GM20431 (cell line): ENCODE measurements around the gene ST6GALNAC3.

Experiments used
- in situ Hi-C: fragments of 300-500 bp; cut with MseI, MboI; formaldehyde crosslinking; loops from one replicate; pipeline ENCODE4 v1.15.0; 2020; ENCODE audit warnings: low sequenced_read_pairs; ENCODE audit not compliant: unreplicated experiment

ST6GALNAC3 gene

DNA sequence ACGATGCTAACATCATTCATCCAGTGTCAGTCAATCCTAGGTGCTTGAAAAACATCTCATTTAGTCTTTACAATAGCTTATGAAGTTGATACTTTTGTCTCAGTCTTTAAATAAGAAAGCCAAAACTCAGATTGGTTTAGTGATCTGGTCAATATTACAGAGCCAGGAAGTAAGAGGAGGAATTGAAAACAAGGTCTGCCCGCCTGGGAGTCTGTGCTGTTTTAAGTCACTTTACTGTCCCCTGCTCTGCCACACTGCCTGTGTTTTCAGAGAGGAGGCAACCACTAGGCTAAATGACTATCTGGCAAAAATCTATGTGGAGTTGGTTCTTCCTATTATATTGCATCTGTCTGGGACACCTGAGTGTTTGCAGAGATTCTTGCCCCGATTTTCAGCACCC is 62.3 kb downstream of the ST6GALNAC3 start:
- in situ Hi-C loops, result no loop called here

DNA sequence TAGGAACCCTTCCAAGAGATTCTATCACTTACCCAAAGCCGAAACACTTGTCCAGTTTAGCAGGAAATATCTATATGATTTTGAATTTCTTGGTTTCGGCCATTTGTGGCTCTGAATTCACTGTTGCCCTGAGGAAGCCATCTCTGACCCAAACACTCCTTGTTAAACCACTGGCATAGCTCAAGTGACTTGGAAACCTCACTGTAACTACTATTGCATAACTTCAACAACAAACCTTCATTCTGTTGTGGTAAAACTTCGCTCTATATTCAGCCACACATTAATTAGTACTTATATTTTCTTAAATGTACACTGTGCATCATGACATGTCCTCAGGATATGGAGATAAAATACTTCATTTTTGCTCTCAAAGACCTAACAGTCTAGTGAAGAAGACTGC is 63.2 kb downstream of the ST6GALNAC3 start:
- in situ Hi-C loops, result no loop called here

DNA sequence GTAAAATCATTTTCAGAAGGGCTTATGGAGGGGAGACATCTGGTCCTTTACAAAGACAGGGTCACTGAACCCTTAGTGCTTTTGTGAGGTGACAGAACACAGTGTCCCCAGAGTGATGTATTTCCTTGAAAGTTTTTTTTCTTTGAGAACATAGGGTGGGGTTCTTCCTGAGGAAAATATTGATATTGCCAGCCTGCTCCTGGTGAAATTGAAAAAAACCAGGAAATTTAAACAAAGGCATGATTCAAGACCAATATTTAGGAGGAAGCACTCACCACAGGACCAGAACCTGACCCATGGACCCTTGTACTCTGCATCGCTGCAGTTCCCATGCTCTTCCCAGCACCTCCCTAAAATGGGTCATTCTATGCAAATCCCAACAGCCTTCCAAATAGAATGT is 63.7 kb downstream of the ST6GALNAC3 start:
- in situ Hi-C loops, result no loop called here

DNA sequence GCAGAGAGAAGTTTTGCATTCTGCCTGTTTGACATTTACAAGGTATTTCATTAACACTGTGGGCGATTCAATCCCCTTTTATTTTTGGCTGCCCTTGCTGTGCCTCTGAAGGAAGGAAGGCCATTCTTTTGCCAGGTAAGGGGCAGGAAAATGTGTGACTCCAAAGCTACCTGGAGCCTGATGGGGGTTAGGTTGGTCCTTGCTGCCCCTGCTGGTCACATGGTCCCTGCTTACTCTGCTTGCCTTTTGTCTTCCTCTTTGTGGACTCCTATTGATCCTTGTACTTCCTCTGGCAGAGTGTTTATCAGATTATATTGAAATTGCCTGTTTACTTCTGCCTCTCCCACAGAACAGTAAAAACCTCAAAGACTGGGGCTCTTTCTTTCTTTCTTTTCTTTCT is 65.7 kb downstream of the ST6GALNAC3 start:
- in situ Hi-C loops, result no loop called here

DNA sequence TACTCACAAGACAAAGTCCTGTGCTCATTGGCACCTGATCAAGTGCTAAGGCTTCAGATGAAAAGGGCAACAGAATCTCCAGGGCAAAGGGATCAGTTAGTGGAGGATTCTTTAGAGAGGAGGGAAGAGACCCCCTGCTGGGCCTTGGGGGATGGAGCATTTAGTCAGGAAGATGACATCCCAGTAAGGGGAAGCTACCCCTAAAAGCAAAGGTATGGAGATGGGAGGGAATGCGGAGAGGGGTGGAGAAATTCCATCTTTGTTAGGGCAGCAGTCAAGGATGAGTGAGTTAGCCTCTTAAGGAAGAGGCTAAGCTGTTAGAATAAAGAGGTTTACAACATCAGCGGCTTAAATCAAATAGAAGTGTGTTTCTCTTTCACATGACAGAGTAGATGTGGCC is 67.4 kb downstream of the ST6GALNAC3 start:
- in situ Hi-C loops, result no loop called here

DNA sequence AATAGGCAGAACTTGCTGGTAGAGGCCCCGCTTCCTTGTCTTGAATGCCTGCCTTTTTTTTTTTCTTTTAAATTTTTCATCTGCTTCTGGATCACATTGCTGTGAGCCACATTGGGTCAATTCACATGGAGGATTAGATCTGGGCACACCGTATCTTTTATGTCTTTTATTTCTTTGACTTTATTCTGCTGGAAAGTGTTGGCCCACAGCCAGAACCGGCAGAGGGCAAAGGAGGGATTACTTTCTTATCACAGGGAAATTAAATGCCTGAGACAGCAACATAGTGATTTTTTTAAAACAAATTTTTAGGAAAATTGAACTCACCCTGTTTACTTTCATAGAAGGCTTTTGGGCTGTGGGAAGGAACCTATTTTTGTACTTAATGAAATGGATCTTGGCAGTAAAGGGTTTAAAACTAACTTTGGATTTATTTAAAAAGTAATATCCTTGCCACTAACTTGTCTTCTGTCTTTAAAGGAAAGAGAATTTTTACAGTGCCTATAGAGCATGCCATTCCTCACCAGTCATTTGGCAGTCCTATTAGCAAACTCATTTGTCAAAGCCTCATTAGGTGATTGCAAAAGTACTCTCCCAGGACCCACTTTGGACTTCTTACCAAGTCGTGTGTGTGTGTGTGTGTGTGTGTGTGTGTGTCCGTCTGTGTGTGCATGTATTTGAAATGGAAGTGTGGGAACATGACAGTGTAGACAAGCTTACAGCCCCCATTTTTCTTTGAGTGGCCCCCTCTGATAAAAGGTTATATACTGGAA is 68.4 kb downstream of the ST6GALNAC3 start:
- in situ Hi-C loops, result no loop called here

DNA sequence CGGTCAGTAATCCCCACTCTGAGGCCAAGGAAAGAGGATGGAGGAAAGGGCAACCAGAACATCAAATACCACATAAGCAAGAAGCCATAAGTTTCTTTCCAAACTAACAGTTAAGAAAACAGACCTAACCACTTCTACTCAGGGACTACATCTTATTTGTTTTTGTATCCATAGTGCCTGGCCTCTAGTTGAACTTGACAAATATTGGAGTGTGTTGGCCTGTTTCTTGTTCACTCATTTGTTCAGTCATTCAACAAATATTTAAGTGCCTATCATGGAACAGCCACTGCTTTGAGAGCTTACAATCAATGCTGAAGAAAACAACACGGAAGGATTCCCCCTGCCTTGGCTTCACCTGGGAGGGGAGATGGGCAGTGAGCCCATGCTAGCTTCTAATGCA is 69.7 kb downstream of the ST6GALNAC3 start:
- in situ Hi-C loops, result no loop called here

DNA sequence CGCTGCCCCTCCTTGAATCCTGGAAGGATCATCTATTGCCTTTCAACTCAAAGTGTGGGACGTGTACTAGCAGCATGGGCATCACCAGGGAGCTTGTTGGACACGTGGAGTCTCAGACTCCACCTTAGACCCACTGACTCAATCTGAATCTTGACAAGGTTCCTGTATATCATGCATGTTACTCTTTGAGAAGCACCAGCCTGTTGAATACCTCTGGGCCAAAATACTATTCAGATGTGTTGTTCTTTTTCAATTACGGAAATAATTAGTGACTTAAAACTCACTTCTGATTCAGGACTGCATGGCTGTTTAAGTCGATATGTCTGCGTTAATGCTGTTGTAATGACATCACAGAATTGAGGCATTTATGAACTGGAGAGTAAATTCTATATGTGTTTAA is 70.8 kb downstream of the ST6GALNAC3 start:
- in situ Hi-C loops, result no loop called here

DNA sequence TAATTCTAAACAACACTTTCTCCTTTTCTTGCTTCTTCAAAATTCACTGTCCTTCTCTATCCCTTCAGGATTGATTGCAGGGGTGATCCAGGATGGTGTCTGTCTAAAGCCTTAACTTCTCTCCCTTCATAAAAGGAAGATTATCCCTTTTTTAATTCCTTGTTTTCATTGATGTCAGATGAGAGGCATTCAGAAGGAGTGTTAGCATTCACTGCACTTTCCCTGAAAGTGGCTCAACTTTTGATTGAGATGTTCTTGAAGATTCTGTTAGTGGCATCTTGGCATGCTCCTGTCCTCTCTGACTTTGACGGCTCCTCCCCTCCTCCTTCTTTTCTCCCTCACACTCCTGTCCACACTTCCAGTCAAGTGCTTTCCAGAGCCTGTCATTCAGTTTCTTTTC is 71.6 kb downstream of the ST6GALNAC3 start:
- in situ Hi-C loops, result no loop called here

DNA sequence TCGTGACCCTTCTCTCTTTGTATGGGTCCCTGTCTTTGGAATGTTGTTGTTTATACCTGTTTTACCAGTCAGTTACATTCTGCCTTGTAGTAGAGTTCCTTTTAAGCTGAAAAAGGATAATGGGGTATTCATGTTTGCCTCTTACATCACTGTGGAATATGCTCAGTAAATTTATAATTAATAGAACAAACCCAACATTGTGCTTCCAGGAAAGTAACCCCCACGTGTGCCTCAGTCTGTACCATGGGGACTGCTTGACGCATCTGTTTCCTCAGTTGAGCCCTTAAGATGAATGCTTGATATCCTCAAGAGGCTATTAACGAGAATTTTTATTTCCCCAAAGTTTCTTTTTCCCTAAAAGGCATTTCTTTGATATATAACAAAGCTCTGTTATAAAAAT is 73.4 kb downstream of the ST6GALNAC3 start:
- in situ Hi-C loops, result no loop called here

DNA sequence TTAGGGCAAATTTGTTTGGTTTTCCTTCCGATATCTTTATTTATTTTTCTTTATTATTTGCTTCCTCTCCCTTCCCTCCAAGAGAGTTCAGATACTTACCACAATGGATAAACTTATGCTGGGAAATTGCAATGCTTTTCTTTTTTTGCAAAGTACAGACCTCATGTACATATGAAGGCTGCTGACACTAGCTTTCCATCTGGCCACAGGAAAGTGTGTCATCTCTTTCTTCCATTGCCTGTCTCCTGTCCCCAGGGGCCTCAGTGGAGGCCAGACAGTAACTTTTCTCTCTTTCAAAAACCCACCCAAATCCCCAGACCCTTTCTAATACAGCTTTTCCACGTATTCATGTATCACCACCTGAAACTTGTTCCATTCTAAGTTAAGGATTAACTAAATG is 73.9 kb downstream of the ST6GALNAC3 start:
- in situ Hi-C loops, result no loop called here

DNA sequence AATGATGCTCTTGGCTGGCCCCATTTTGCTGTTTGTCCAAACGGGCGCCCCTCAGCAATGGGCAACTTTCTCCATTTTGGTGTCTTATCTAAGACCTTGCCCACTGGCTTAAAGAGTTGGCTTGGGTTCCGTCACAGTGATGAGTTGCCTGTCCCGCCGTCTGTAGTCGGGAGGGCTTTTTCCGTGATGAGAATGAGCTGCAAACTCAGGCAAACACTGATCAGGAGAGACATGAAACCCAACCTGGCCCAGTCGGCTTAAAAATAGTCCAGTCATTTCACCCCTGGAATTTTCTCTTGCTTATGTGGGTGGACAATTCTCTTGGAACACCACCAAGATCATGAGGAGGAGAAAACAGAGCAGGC is 79.3 kb downstream of the ST6GALNAC3 start:
- in situ Hi-C loops, result no loop called here

DNA sequence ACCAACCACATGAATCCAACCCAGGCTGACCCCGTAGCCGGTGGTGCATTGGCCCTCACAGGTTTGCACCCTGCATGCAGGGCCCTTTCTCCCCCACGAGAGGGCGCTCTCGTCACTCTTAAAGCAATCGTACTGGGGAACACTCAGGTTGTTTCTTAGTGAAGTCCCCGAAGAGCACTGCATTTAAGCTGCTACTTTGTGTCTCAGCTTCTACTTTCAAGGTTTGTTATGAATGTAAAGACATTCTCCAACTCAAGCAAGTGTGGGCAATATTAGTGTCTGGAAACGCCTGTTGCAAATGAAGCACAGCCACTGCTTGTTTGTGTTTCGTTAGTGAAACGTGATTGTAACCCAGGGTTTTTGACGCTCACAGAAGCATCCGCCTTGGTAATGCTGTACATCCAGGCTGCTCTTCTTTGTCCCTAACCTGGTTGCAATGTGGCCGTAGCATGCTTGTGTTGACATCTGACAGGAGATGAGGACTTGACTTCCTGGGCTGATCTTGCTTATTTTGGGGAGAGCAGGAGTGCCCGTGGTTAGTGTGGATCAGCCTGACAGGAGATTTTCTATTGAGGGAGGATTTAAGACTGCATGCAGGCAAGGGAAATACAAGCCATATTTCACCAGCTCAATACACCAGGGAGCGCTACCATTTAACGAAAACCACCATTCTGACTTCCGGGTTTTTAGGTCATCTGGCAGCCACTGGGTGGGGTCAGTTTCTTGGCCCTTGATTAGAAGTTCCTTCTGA is 79.8 kb downstream of the ST6GALNAC3 start:
- in situ Hi-C loops, result no loop called here

DNA sequence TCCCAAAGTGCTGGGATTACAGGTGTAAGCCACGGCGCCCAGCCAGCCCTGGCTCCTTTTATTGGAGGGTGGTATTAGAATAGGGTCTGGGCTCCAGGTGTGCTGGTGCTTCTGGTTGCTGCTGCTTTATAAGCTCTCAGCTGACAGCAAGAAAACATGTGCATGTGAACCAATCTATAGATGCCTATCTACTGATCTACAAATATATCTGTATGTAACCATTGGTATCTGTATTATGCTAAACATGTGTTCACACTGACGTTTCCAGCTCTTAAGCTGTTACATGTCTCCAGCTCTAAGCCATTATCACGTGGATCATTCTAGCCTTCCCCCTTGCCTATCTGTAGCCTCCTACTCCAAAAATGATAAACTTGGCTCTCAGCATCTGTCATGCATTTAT is 82.4 kb downstream of the ST6GALNAC3 start:
- in situ Hi-C loops, result no loop called here

DNA sequence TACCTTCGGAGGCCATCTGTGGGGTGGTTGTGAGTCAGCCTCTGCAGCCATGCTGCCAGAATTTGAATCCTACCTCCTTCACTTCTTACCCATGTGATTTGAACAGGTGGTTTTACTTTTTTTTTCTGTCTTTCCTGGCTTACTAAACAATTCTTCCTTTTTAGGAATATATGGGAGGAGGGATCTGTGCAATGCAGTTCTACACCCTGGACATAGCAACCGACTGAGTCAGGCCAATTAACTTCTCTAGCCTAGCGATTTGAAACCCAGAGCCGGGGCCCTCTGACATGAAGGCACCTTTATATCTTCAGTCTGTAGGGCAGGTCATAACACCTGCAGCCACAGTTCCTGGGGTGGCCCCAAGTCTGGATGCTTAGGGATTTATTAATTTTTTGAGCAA is 83.6 kb downstream of the ST6GALNAC3 start:
- in situ Hi-C loops, result no loop called here

DNA sequence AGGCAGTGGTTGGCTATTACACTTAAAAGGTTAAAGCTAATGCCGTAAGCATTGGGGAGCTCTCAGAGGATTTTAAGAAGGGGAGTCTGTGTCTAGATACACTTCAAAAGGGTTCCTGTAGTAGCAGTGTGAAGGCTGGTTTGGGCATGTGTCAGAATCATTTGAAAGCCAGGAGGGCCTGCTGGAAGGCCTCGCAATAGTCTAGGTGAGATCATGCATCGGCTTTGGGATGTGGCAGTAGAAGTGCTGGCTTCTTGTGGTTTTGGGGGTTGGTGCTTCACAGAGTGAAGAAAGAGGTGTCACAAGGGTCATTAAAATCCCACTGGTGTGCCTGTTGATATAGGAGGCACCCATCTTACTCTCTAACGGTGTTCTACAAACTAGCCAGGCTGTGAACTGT is 85.7 kb downstream of the ST6GALNAC3 start:
- in situ Hi-C loops, result no loop called here

DNA sequence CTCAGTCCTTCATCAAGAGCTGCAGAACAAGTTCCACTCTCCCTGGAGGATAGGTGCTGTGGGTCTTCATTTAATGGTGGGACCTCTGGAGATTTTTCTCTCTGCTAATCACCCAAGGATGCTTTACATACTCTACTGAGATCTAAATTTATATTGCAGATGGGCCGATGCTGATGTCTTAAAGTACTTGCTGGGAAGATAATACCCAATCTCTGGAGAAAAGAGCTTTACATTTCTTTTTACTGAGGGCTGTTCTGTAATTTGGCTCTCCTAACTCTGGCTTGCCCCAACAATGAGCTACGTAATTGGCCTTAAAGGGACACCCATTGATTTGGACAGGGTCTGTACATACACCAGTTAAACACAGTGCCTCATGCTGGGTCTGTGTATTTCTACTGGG is 86.9 kb downstream of the ST6GALNAC3 start:
- in situ Hi-C loops, result no loop called here

DNA sequence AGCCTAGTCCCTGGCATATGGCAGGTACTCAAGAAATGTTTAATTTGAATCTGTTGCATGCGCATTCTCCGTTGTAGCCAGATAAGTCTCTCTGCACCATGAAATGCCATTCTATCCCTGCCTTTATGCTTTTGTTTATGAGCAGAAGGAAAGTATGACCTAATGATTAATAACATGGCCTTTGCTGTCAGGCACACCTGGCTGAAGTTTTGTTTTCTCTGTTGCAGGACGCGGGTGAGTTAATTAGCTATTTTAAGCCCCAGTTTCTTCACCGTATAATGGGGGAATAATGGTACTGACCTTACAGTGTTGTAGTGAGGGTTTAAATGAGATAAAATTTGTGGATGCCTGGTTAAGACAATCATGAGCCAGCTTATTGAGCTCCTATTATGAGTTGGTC is 87.7 kb downstream of the ST6GALNAC3 start:
- in situ Hi-C loops, result no loop called here

DNA sequence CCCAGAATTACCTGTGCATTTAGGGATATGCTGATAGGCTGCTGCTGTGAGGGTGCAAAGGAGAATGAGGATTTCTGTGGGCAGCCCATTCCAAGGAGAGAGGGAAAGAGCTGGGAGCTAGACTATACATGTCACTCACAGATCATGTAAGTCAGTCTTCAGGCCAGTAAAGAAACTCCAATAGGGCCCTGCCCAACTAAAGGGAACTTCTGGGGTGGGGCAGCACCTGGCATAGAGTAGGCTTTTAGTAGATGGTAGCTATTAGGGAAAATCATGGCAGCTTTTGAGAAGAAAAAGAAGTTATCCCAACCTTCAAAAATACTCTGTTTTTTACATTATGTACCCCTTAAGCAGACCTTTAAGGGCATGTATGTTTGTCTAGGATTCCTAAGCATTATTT is 89.6 kb downstream of the ST6GALNAC3 start:
- in situ Hi-C loops, result no loop called here

DNA sequence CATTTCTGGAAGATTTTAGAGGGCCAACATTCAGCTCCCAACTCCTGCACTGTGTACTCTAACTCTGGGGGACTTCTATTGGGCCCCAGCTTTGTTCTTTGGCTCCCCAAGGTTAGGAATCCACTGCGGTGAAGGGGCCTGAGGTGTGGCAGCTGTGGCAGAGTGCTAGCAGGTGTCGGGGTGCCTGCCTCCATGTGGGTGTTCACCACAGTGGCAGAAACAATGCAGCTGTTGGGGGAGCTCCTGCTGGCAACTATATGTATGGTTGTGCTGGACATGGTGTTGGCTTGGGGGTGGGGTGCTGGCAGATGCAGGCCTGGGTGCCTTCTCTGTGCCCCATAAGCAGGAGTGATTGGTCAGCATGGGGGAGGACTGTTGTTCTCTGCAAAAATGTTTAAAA is 95.5 kb downstream of the ST6GALNAC3 start:
- in situ Hi-C loops, result no loop called here

DNA sequence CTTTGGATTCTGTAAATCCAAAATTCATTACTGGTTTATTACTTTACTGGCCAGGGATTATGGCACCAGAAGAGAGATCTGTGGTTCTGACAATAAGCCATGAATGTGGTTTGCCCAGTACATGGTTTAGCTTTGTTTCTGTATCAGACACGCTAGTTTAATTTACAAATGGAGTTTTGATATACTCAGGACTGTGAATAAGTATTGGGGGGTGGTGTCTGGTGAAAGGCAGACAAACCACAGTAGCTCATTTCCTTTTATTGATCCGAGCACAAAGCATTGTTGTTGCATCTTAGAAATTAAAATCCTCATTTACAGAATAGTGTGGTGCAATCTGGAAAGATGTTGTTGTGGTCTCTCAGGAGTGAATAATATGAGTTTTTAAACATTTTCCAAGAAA is 96.0 kb downstream of the ST6GALNAC3 start:
- in situ Hi-C loops, result no loop called here

DNA sequence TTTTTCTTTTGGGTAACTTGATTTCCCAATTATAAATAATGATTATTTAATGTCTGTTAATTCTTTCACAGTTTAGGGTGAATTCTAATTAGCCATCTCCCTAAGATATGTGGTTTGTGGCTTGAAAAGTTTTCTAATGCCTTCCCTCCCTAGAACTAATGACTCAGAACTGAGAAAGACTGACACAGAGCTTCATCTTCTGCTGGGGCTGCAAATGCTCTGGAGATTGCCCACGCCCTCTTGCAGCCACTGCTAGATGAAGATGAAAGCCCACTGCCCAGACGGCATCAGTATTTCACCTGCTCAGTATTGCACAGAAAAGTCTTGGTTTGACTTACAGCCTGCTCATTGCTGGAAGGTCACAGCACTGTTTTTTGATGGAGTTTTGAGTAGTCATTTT is 101.5 kb downstream of the ST6GALNAC3 start:
- in situ Hi-C loops, result no loop called here
